ENCODE data around the gene HOXA11. TPM values are rescaled to one million over a fixed set of nuclear protein-coding genes. Genes with fewer than 3 reads are reported as not detected.

HOXA11 gene
- total and polyA plus RNA-seq, 10 of the 15 experiments (the other 5 are each of a cell fraction or from before 2014, with no cell fraction given), result not detected

DNA sequence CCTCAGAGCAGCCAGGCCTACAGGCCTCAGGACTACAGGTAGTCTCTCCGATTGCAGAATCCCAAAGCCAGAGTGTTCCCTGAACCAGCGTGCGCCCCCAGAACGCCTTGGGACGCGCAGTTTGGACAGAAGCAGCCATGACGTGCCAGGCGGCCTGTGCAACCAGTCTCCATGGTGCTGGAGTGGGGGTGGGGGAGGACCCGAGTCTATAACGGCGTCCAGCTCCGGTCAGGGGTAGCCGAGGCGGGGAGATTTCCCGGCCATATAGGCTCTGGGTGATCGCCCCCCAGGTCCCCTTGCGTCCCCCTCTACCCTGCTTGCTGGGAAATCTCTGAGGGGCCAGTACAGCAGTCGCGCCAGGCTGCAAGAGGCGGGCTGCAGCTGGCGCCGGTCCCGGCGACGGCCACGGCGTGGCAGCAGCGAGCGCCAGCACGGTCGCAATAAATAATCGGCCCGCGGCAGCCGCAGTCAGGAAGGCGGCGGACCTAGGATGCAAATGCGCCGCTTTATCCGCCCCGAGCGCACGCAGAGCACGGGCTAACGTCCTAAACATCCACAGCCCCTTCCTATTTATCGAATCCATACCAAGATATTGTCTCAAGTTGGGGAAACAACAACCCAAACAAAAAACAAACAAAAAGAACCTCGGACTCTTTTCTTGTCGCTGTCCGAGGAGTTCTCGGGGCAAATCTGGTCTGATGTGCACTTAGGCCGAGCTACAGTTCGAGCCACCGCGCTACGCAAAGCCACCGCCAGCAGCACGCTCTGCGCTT, 34.3 kb downstream of the HOXA11 start (continued):
- TF ChIP-seq TCF3 (IDR thresholded peaks at IDR 0.05; ENCODE audit: borderline replicate concordance, insufficient read depth, low read depth, low read length), result 0 out of 2 replicates have a peak, but pooled peaks have one; percentile 66
- no peak for TF ChIP-seq BCLAF1 (IDR thresholded peaks at IDR 0.05)
- TF ChIP-seq RAD21 (IDR thresholded peaks at IDR 0.05; ENCODE audit: insufficient read depth, low read depth, low read length), result peak; percentile 30; the same call in 1 of the 2 replicates

- in situ Hi-C loops (cut with MboI) (loop anchor here (25.0 kb wide), 1 partner anchor 1063 kb away; no protein-coding TSS in a partner anchor), intact Hi-C loops (cut with micrococcal nuclease; ENCODE audit: unreplicated experiment) (no loop called here)
- Histone ChIP-seq H3K4me1 (ENCODE audit: control insufficient read depth, insufficient read depth, low read length) (no peaks in the 10 kb centered on the region; the same call in 1 of the 2 replicates), H3K9me3 (replicated peaks; ENCODE audit: control insufficient read depth, insufficient read depth, low read length) (no peaks in the 10 kb centered on the region; the same call in 2 of the 3 replicates), H3K4me2 (ENCODE audit: control insufficient read depth, insufficient read depth) (peak overlapping the region; percentile 91), H3K79me2 (ENCODE audit: control insufficient read depth, insufficient read depth, low read length) (no peaks in the 10 kb centered on the region), H3K36me3 (ENCODE audit: control insufficient read depth in 2 of 2, insufficient read depth in 2 of 2, low read length in 1 of 2) (no peaks in the 10 kb centered on the region), H4K20me1 (ENCODE audit: control insufficient read depth, insufficient read depth) (no peaks in the 10 kb centered on the region), H3K4me3 (no peak overlapping the region), H3K9ac (ENCODE audit: control insufficient read depth, insufficient read depth, low read length) (no peak overlapping the region), H3K27me3 (replicated peaks in 1 of 2; ENCODE audit: control insufficient read depth in 2 of 2, insufficient read depth in 2 of 2, low read length in 1 of 2) (peaks cover 15 to 54% of the 10 kb centered on the region in 2 experiments), H2AFZ (ENCODE audit: control insufficient read depth, low read depth, low read length) (peak overlapping the region; percentile 46), H3K27ac (ENCODE audit: control insufficient read depth, insufficient read depth) (no peak overlapping the region)
- ATAC-seq, result peak; percentile 37
- no TSS peak for BruUV-seq (replicated peaks)
- POLR2A ChIA-PET, result interaction anchor here (0.5 to 1.2 kb wide), 3 partner anchors 52 to 86 kb away, joined by 3 read pairs; no protein-coding TSS in a partner anchor
- 27% methylated on average over 13 of the region's 13 CpGs for WGBS (ENCODE audit: insufficient coverage, insufficient replicate concordance, low lambda C conversion rate, missing lambda C conversion rate)
- DNase-seq (ENCODE audit: low read depth, low spot score), result no peak
- CTCF ChIA-PET, result interaction anchor here (0.5 to 5.5 kb wide), 21 partner anchors 9 to 780 kb away, joined by 3 to 38 read pairs (median 5); partner anchors contain the start of gene HOXA1
- no peak for FAIRE-seq
- SMC1A ChIA-PET (ENCODE audit: uncharacterized antibody, unreplicated experiment), result interaction anchor here (0.6 to 3.2 kb wide), 16 partner anchors 9 to 1257 kb away, joined by 3 to 17 read pairs (median 4); partner anchors contain the start of gene SKAP2
- RAD21 ChIA-PET (ENCODE audit: unreplicated experiment), result interaction anchor here (0.6 to 2.8 kb wide), 12 partner anchors 11 to 467 kb away, joined by 3 to 10 read pairs (median 4); no protein-coding TSS in a partner anchor
- TF ChIP-seq, protein P1, sequence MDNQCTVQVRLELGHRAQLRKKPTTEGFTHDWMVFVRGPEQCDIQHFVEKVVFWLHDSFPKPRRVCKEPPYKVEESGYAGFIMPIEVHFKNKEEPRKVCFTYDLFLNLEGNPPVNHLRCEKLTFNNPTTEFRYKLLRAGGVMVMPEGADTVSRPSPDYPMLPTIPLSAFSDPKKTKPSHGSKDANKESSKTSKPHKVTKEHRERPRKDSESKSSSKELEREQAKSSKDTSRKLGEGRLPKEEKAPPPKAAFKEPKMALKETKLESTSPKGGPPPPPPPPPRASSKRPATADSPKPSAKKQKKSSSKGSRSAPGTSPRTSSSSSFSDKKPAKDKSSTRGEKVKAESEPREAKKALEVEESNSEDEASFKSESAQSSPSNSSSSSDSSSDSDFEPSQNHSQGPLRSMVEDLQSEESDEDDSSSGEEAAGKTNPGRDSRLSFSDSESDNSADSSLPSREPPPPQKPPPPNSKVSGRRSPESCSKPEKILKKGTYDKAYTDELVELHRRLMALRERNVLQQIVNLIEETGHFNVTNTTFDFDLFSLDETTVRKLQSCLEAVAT (IDR thresholded peaks at IDR 0.05), result no peak
- TF ChIP-seq DPF2 (IDR thresholded peaks at IDR 0.05), result no peak
- no peak for TF ChIP-seq CBX3 (IDR thresholded peaks at IDR 0.05; ENCODE audit: borderline replicate concordance, low read depth)
- no peak for TF ChIP-seq MTA2 (IDR thresholded peaks at IDR 0.05; ENCODE audit: low read depth)
- TF ChIP-seq ZNF687 (IDR thresholded peaks at IDR 0.05), result no peak
- no peak for TF ChIP-seq SRF (IDR thresholded peaks at IDR 0.05; ENCODE audit: low read depth in 2 of 2, low read length in 2 of 2)
- TF ChIP-seq TBL1XR1 (IDR thresholded peaks at IDR 0.05; ENCODE audit: low read depth, low read length), result no peak
- TF ChIP-seq FOXM1 (IDR thresholded peaks at IDR 0.05; ENCODE audit: low read depth, low read length), result no peak
Measured at GRCh38 chr7:27149842-27150567, 35.0 kb downstream of the HOXA11 start.
